HepG2 (cell line): ENCODE data around the gene RBBP5. TPM values are rescaled to one million over a fixed set of nuclear protein-coding genes. Genes with fewer than 3 reads are reported as not detected.

ENCODE experiments used
- ATAC-seq: fragments of 200-7000 bp; cut with Tn5 transposase; 3 replicates; pipeline ENCODE4 v1.9.1; 2020; ENCODE audit warnings: mild to moderate bottlenecking, moderate library complexity
- BruUV-seq: library from RNA; stranded (reverse); fragments of 400-500 nt; replicated peaks from 2 replicates; lab custom pipeline; 2021; lab: Mats Ljungman, UMichigan
- CTCF ChIA-PET: fragments of 300-600 bp; formaldehyde crosslinking; extraction: SDS; loops from one replicate; lab custom pipeline; 2021; ENCODE audit warnings: low total read pairs, inconsistent platforms, low intra/inter-chr PET ratio; lab: Yijun Ruan, JAX
- POLR2A ChIA-PET: fragments of 350-600 bp; sonication (Branson Sonifier 250); formaldehyde crosslinking; loops from one replicate; lab custom pipeline; 2020; ENCODE audit warnings: antibody characterized with exemption, inconsistent platforms; lab: Yijun Ruan, JAX
- DNase-seq: peaks from one replicate; pipeline ENCODE4 v3.0.0-alpha.2; 2015; ENCODE audit warnings: low spot score
- FAIRE-seq: peaks from 3 replicates; lab custom pipeline; 2011; peaks lifted over from hg19 to GRCh38; lab: Jason Lieb, UNC
- H2AFZ ChIP-seq: one replicate; pipeline ENCODE4 v1.6.1; 2011; ENCODE audit warnings: low read length, inconsistent platforms
- H3K27ac ChIP-seq: fragments of 300-600 bp; 3 replicates; pipeline ENCODE4 v1.8.0; 2011; ENCODE audit warnings: mixed run types, mild to moderate bottlenecking, mixed read lengths, low read length, inconsistent platforms; ENCODE audit not compliant: insufficient read depth; ENCODE audit errors: extremely low read length
- H3K27me3 ChIP-seq, 2 experiments: fragments of 200-600 bp in 1 of 2; 2 replicates in 1 of 2; 3 replicates in 1 of 2; pipeline versions ENCODE4 v1.6.0 to v1.8.0; 2011; ENCODE audit warnings: low read length in 2 of 2, mild to moderate bottlenecking in 2 of 2, moderate library complexity in 2 of 2, inconsistent platforms in 1 of 2; ENCODE audit not compliant: insufficient read depth in 2 of 2, control insufficient read depth in 1 of 2
- H3K36me3 ChIP-seq, 2 experiments: fragments of 200-600 bp in 1 of 2; replicated peaks in 1 of 2; 2 replicates in 1 of 2; 3 replicates in 1 of 2; pipeline versions ENCODE4 v1.5.1 to v1.8.0; 2011; ENCODE audit warnings: low read length in 2 of 2, inconsistent platforms in 1 of 2; ENCODE audit not compliant: insufficient read depth in 2 of 2, control insufficient read depth in 1 of 2
- H3K4me1 ChIP-seq: 2 replicates; pipeline ENCODE4 v1.5.1; 2012; ENCODE audit warnings: low read length, inconsistent platforms; ENCODE audit not compliant: insufficient read depth
- H3K4me2 ChIP-seq: 2 replicates; pipeline ENCODE4 v1.6.0; 2011; ENCODE audit warnings: low read depth, low read length, inconsistent platforms
- H3K4me3 ChIP-seq, 3 experiments: fragments of 200-600 bp in 1 of 3; sonication (generic), shearing (Covaris generic) in 1 of 3; replicated peaks in 1 of 3; 2 replicates each; pipeline ENCODE4 v1.5.1; 2011 to 2016; ENCODE audit warnings: low read length in 3 of 3, inconsistent platforms in 2 of 3, low read depth in 2 of 3, mild to moderate bottlenecking in 2 of 3, control low read depth in 1 of 3, mixed read lengths in 1 of 3; ENCODE audit not compliant: insufficient read depth in 1 of 3
- H3K79me2 ChIP-seq: one replicate; pipeline ENCODE4 v1.6.1; 2011; ENCODE audit warnings: low read length, inconsistent platforms; ENCODE audit not compliant: insufficient read depth
- H3K9ac ChIP-seq: 2 replicates; pipeline ENCODE4 v1.6.0; 2011; ENCODE audit warnings: mild to moderate bottlenecking, low read depth, low read length, inconsistent platforms; ENCODE audit not compliant: insufficient read depth
- H3K9me3 ChIP-seq: 2 replicates; pipeline ENCODE4 v1.5.1; 2012; ENCODE audit warnings: mild to moderate bottlenecking, low read length
- H4K20me1 ChIP-seq: 2 replicates; pipeline ENCODE4 v1.6.0; 2011; ENCODE audit warnings: inconsistent platforms, mild to moderate bottlenecking, low read length, moderate library complexity; ENCODE audit not compliant: insufficient read depth
- ERF ChIP-seq: IDR thresholded peaks from 2 replicates; pipeline ENCODE4 v1.6.1; 2018; ENCODE audit warnings: missing biosample characterization, missing genetic modification reagents
- FIP1L1 ChIP-seq: fragments of 200-400 bp; formaldehyde crosslinking; IDR thresholded peaks from 2 replicates; pipeline ENCODE4 v1.6.1; 2018; ENCODE audit warnings: low read depth, mild to moderate bottlenecking, low read length, moderate library complexity, borderline replicate concordance; ENCODE audit not compliant: insufficient read depth
- HDAC2 ChIP-seq: sonication (generic); formaldehyde crosslinking; IDR thresholded peaks from 2 replicates; pipeline ENCODE4 v1.4.0; 2020; ENCODE audit warnings: missing genetic modification reagents
- ISL2 ChIP-seq: sonication (generic); formaldehyde crosslinking; IDR thresholded peaks from 2 replicates; pipeline ENCODE4 v1.5.0; 2020; ENCODE audit warnings: missing genetic modification reagents
- MAF1 ChIP-seq: sonication (generic); formaldehyde crosslinking; IDR thresholded peaks from 2 replicates; pipeline ENCODE4 v1.5.0; 2020; ENCODE audit warnings: missing genetic modification reagents, borderline replicate concordance
- MYNN ChIP-seq: sonication (generic); formaldehyde crosslinking; IDR thresholded peaks from 2 replicates; pipeline ENCODE4 v1.4.0; 2020; ENCODE audit warnings: mild to moderate bottlenecking, low read depth, missing genetic modification reagents
- RBM22 ChIP-seq: fragments of 200-400 bp; formaldehyde crosslinking; optimal IDR thresholded peaks from 2 replicates; pipeline ENCODE3; 2017; ENCODE audit warnings: mild to moderate bottlenecking, low read length, moderate library complexity
- SP2 ChIP-seq: sonication (generic); formaldehyde crosslinking; IDR thresholded peaks from 2 replicates; pipeline ENCODE4 v1.5.1; 2020; ENCODE audit warnings: mild to moderate bottlenecking, missing genetic modification reagents
- U2AF1 ChIP-seq: fragments of 200-400 bp; formaldehyde crosslinking; optimal IDR thresholded peaks from 2 replicates; pipeline ENCODE3; 2017; ENCODE audit warnings: mild to moderate bottlenecking, low read depth, low read length
- ZNF512B ChIP-seq: sonication (generic); formaldehyde crosslinking; IDR thresholded peaks from 2 replicates; pipeline ENCODE4 v1.5.1; 2020; ENCODE audit warnings: missing genetic modification reagents, mild to moderate bottlenecking, borderline replicate concordance
- WGBS: methylation state at CpG from one replicate; pipeline ENCODE4 v1.1.6; 2017; ENCODE audit warnings: low lambda C conversion rate; 5-methylcytosine and 5-hydroxymethylcytosine counted together
- in situ Hi-C: cut with HindIII; loops from 2 replicates; pipeline ENCODE4 v1.10.0; 2017; ENCODE audit warnings: low pct_unique_long_range_greater_than_20kb; ENCODE audit not compliant: extremely low pct_ligation_motif_present
- intact Hi-C: fragments of 100-400 bp; cut with micrococcal nuclease; formaldehyde crosslinking; loops from one replicate; pipeline ENCODE4 v1.10.0; 2022; ENCODE audit not compliant: unreplicated experiment
- polyA plus RNA-seq, 8 experiments: library from polyadenylated mRNA; depleted of rRNA in 3 of 8; stranded (reverse) in 7 of 8; unstranded in 1 of 8; fragments of >200 nt; fragmentation: Illumina TruSeq in 4 of 8; extraction: Trizol in 4 of 8; gene quantifications; 2 replicates each; pipeline versions ENCODE4 v1.2.1 to v1.2.3, GENCODE V29; 2011 to 2016; ENCODE audit warnings: low read depth in 4 of 8, missing spikeins in 1 of 8, mixed read lengths in 1 of 8; ENCODE audit not compliant: insufficient read depth in 1 of 8
- total RNA-seq, 5 experiments: library from RNA; depleted of rRNA; stranded (reverse); fragments of >200 nt; fragmentation: Illumina TruSeq; extraction: Trizol; gene quantifications; 2 replicates each; pipeline ENCODE4 v1.2.3, GENCODE V29; 2016; ENCODE audit warnings: low read depth in 1 of 5
- TF ChIP-seq, protein P1 (sequence below): IDR thresholded peaks from 2 replicates; pipeline ENCODE4 v1.6.1; 2012; ENCODE audit warnings: inconsistent platforms
- TF ChIP-seq, protein P2 (sequence below): IDR thresholded peaks from 2 replicates; pipeline ENCODE4 v1.6.1; 2016; ENCODE audit warnings: missing biosample characterization, missing genetic modification reagents, low read depth
- TF ChIP-seq, protein P3 (sequence below): sonication (generic); formaldehyde crosslinking; IDR thresholded peaks from 2 replicates; pipeline ENCODE4 v1.4.0; 2020; ENCODE audit warnings: mild to moderate bottlenecking, missing genetic modification reagents

Gene RBBP5
- total and polyA plus RNA-seq, 2 of the 13 experiments (the other 11 are each of a cell fraction or from before 2014, with no cell fraction given) = 6.6 to 17.1 TPM

- FAIRE-seq = no peak
- in situ Hi-C loops = no loop called here
- WGBS = 7% methylated on average over 3 of the region's 6 CpGs
- H3K9ac ChIP-seq = no peak overlapping the region
- no peaks in the 10 kb centered on the region for H3K79me2 ChIP-seq
- no peak overlapping the region for H3K4me3 ChIP-seq
- H2AFZ ChIP-seq = no peak overlapping the region
- H3K4me2 ChIP-seq = no peak overlapping the region
- H3K27ac ChIP-seq = no peak overlapping the region
- H4K20me1 ChIP-seq = no peaks in the 10 kb centered on the region
- BruUV-seq = no TSS peak
- H3K4me1 ChIP-seq = 0 out of 2 replicates have a peak, but pooled peaks cover 11% of the 10 kb centered on the region
- peaks cover 1 to 15% of the 10 kb centered on the region in 2 experiments; a peak in 4 of 5 replicates for H3K27me3 ChIP-seq
- TF ChIP-seq, protein P1, sequence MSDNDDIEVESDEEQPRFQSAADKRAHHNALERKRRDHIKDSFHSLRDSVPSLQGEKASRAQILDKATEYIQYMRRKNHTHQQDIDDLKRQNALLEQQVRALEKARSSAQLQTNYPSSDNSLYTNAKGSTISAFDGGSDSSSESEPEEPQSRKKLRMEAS = no peak
- TF ChIP-seq ZNF512B (CRISPR knock-in tag) (no peak), FIP1L1 (no peak), U2AF1 (no peak), MYNN (CRISPR knock-in tag) (no peak), RBM22 (no peak), ERF (no peak), SP2 (no peak), MAF1 (CRISPR knock-in tag) (no peak), HDAC2 (no peak), ISL2 (no peak)
- TF ChIP-seq, protein P2, sequence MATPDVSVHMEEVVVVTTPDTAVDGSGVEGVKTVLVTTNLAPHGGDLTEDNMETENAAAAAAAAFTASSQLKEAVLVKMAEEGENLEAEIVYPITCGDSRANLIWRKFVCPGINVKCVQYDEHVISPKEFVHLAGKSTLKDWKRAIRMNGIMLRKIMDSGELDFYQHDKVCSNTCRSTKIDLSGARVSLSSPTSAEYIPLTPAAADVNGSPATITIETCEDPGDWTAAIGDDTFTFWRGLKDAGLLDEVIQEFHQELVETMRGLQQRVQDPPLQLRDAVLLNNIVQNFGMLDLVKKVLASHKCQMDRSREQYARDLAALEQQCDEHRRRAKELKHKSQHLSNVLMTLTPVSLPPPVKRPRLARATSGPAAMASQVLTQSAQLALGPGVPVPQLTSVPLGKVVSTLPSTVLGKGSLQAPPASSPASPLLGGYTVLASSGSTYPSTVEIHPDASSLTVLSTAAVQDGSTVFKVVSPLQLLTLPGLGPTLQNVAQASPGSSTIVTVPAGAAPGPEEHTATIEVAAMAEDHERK (CRISPR knock-in tag) = no peak
- TF ChIP-seq, protein P3, sequence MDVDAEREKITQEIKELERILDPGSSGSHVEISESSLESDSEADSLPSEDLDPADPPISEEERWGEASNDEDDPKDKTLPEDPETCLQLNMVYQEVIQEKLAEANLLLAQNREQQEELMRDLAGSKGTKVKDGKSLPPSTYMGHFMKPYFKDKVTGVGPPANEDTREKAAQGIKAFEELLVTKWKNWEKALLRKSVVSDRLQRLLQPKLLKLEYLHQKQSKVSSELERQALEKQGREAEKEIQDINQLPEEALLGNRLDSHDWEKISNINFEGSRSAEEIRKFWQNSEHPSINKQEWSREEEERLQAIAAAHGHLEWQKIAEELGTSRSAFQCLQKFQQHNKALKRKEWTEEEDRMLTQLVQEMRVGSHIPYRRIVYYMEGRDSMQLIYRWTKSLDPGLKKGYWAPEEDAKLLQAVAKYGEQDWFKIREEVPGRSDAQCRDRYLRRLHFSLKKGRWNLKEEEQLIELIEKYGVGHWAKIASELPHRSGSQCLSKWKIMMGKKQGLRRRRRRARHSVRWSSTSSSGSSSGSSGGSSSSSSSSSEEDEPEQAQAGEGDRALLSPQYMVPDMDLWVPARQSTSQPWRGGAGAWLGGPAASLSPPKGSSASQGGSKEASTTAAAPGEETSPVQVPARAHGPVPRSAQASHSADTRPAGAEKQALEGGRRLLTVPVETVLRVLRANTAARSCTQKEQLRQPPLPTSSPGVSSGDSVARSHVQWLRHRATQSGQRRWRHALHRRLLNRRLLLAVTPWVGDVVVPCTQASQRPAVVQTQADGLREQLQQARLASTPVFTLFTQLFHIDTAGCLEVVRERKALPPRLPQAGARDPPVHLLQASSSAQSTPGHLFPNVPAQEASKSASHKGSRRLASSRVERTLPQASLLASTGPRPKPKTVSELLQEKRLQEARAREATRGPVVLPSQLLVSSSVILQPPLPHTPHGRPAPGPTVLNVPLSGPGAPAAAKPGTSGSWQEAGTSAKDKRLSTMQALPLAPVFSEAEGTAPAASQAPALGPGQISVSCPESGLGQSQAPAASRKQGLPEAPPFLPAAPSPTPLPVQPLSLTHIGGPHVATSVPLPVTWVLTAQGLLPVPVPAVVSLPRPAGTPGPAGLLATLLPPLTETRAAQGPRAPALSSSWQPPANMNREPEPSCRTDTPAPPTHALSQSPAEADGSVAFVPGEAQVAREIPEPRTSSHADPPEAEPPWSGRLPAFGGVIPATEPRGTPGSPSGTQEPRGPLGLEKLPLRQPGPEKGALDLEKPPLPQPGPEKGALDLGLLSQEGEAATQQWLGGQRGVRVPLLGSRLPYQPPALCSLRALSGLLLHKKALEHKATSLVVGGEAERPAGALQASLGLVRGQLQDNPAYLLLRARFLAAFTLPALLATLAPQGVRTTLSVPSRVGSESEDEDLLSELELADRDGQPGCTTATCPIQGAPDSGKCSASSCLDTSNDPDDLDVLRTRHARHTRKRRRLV (CRISPR knock-in tag) = no peak
- TF ChIP-seq, all 625 proteins: peak for 0
- POLR2A ChIA-PET = no interaction called here
- no peaks in the 10 kb centered on the region for H3K9me3 ChIP-seq
- no peaks in the 10 kb centered on the region for H3K36me3 ChIP-seq
- CTCF ChIA-PET = no interaction called here
- intact Hi-C loops = no loop called here
- ATAC-seq (peak; percentile 41; the same call in 2 of the 3 replicates), DNase-seq (no peak)
Observed at GRCh38 chr1:205038132-205038786, 83.5 kb downstream of the RBBP5 start.
